RWPE1 (cell line): ENCODE results near the gene AKAP13.

ENCODE experiments used
- CTCF ChIA-PET: fragments of 350-600 bp; sonication (Branson Sonifier 250); formaldehyde crosslinking; extraction: SDS; loops from one replicate; lab custom pipeline; 2021; lab: Yijun Ruan, JAX
- POLR2A ChIA-PET: fragments of 400-600 bp; formaldehyde crosslinking; extraction: SDS; loops from one replicate; lab custom pipeline; 2020; ENCODE audit warnings: antibody characterized with exemption; ENCODE audit not compliant: low non-redundant PET; lab: Yijun Ruan, JAX
- DNase-seq: peaks from one replicate; pipeline ENCODE4 v3.0.0; 2012; ENCODE audit warnings: low spot score
- H3K27ac ChIP-seq: fragments of 450-650 bp; 2 replicates; pipeline ENCODE4 v1.5.1; 2017
- CTCF ChIP-seq: fragments of 450-650 bp; conservative IDR thresholded peaks from 2 replicates; pipeline ENCODE4 v1.5.1; 2017; ENCODE audit warnings: low read depth, mild to moderate bottlenecking

Gene AKAP13

GRCh38 chr15:85404176-85404917, 23.9 kb downstream of the AKAP13 start:
- ChIA-PET CTCF (interaction anchor here (0.5 to 1.5 kb wide), 4 partner anchors 23 to 86 kb away, joined by 3 to 10 read pairs (median 4); no protein-coding TSS in a partner anchor), POLR2A (no interaction called here)
- H3K27ac ChIP-seq, result no peak overlapping the region
- no peak for DNase-seq
- TF ChIP-seq CTCF, result no peak

GRCh38 chr15:85404918-85405866, 24.8 kb downstream of the AKAP13 start:
- no peak overlapping the region for H3K27ac ChIP-seq
- ChIA-PET POLR2A (interaction anchor here (0.6 kb wide), 1 partner anchor 24 kb away, joined by 15 read pairs; no protein-coding TSS in a partner anchor), CTCF (interaction anchor here (0.5 to 1.1 kb wide), 5 partner anchors 24 to 432 kb away, joined by 3 to 10 read pairs (median 4); no protein-coding TSS in a partner anchor)
- DNase-seq, result no peak
- TF ChIP-seq CTCF, result no peak

GRCh38 chr15:85406916-85407315, 26.5 kb downstream of the AKAP13 start:
- TF ChIP-seq CTCF, result no peak
- H3K27ac ChIP-seq, result peak overlapping the region; percentile 62
- DNase-seq, result no peak
- CTCF ChIA-PET, result no interaction called here
- POLR2A ChIA-PET, result no interaction called here

GRCh38 chr15:85407421-85408269, 27.2 kb downstream of the AKAP13 start:
- H3K27ac ChIP-seq, result peak overlapping the region; percentile 62
- peak; percentile 80 for DNase-seq
- POLR2A ChIA-PET, result no interaction called here
- TF ChIP-seq CTCF, result no peak
- CTCF ChIA-PET, result interaction anchor here (0.6 kb wide), 1 partner anchor 71 kb away, joined by 3 read pairs; no protein-coding TSS in a partner anchor

GRCh38 chr15:85408270-85408746, 27.9 kb downstream of the AKAP13 start:
- no peak overlapping the region for H3K27ac ChIP-seq
- CTCF ChIA-PET, result interaction anchor here (0.6 to 2.0 kb wide), 2 partner anchors 72 to 112 kb away, joined by 3 to 6 read pairs; no protein-coding TSS in a partner anchor
- TF ChIP-seq CTCF, result no peak
- no peak for DNase-seq
- POLR2A ChIA-PET, result no interaction called here
